Activated T-cell treated with anti-CD3 and anti-CD28 coated beads, Interleukin-2, amount 50 U/mL, for 4 hours (primary cell): ENCODE measurements around the gene LYZL1. TPM values are rescaled to one million over a fixed set of nuclear protein-coding genes. Genes with fewer than 3 reads are reported as not detected.
"Not testable (repeated sequence)": the region's sequence is repeated elsewhere in the genome, so short reads cannot be mapped to it uniquely, and the experiment has no call there.

Source experiments
- ATAC-seq, 2 donors: fragments of 200-7000 bp; cut with Tn5 transposase; one replicate each; pipeline ENCODE4 v1.10.0; 2021
- DNase-seq: peaks from one replicate; pipeline ENCODE4 v3.0.0-alpha.2; 2020
- H3K27me3 Mint-ChIP-seq: one replicate; pipeline ENCODE4 v1.8.0; 2021; ENCODE audit warnings: low read depth, mixed read lengths
- H3K36me3 Mint-ChIP-seq: one replicate; pipeline ENCODE4 v1.8.0; 2022; ENCODE audit warnings: mixed read lengths; ENCODE audit not compliant: insufficient read depth
- H3K4me1 Mint-ChIP-seq: one replicate; pipeline ENCODE4 v1.8.0; 2021; ENCODE audit warnings: low read depth, mixed read lengths
- H3K4me3 Mint-ChIP-seq: one replicate; pipeline ENCODE4 v1.8.0; 2021; ENCODE audit warnings: mild to moderate bottlenecking, moderate library complexity, mixed read lengths
- H3K9me3 Mint-ChIP-seq: one replicate; pipeline ENCODE4 v1.8.0; 2021; ENCODE audit warnings: mixed read lengths
- total RNA-seq, 3 donors: library from RNA; stranded (reverse); gene quantifications; one replicate each; pipeline ENCODE4 v1.2.1, GENCODE V29; 2021

Gene LYZL1
- total RNA-seq, 3 donors from 2014 or later: not detected

DNA sequence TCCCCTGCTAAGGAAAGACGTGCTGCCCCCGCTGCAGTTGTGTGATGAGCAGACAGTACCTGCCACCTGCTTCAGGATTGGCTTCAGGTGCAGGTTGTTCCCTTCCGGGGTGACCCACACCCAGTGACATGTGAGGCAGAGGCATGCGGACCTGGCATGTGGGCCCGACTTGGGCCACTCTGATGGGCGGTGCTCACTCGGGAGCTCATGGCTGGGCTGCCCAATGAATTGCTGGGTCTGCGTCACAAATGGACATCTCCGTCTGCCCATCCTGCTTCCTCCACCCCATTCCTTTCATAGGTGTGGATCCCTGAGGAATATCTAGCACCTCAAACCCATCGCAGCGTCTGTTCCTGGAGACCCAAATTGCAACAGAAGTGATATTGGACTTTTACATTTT is 19.3 kb downstream of the LYZL1 start:
- DNase-seq, H3K36me3 Mint-ChIP-seq, H3K4me3 Mint-ChIP-seq, H3K9me3 Mint-ChIP-seq, H3K4me1 Mint-ChIP-seq, ATAC-seq: not testable (repeated sequence)
- H3K27me3 Mint-ChIP-seq: peaks cover 28% of the 10 kb centered on the region

DNA sequence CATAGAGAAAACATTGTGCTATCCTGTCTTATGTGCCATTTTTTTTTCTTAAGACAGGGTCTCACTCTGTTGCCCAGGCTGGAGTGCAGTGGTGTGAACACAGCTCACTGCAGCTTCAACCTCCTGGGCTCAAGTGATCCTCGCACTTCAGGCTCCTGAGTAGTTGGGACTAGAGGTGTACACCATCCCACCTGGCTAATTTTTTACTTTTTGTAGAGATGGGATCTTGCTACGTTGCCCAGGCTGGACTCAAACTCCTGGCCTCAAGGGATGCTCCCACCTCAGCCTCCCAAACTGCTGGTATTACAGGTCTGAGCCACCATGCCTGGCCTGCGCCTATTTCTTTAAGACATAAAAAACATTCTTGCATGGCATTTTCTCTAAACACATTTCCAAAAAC is 20.6 kb downstream of the LYZL1 start:
- H3K4me3 Mint-ChIP-seq: no peak overlapping the region
- ATAC-seq: no peak
- no peak for DNase-seq
- no peaks in the 10 kb centered on the region for H3K36me3 Mint-ChIP-seq
- H3K4me1 Mint-ChIP-seq: peaks cover 2% of the 10 kb centered on the region
- H3K9me3 Mint-ChIP-seq: no peaks in the 10 kb centered on the region
- peaks cover 20% of the 10 kb centered on the region for H3K27me3 Mint-ChIP-seq

DNA sequence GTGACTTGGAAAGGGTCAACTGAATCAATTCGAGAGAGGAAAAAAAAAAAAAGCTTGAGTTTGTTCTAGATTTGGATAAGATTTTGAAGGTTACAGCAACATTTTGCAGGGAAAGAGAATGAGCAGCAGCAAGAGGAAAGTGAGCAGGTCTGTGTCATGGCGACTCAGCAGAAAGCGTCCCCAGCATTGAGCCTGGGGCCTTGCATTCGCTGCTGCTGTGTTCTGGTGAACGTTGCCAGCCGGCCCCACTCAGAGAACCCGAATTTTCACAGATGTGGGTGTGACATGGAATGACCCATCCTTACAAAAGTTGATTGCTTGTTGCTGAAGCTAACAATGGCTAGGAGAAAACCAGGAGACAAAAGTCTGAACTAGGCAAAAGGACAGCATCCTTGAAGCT is 21.6 kb downstream of the LYZL1 start:
- peaks cover 17% of the 10 kb centered on the region for H3K27me3 Mint-ChIP-seq
- H3K36me3 Mint-ChIP-seq, ATAC-seq, H3K9me3 Mint-ChIP-seq, H3K4me3 Mint-ChIP-seq, DNase-seq, H3K4me1 Mint-ChIP-seq: not testable (repeated sequence)

DNA sequence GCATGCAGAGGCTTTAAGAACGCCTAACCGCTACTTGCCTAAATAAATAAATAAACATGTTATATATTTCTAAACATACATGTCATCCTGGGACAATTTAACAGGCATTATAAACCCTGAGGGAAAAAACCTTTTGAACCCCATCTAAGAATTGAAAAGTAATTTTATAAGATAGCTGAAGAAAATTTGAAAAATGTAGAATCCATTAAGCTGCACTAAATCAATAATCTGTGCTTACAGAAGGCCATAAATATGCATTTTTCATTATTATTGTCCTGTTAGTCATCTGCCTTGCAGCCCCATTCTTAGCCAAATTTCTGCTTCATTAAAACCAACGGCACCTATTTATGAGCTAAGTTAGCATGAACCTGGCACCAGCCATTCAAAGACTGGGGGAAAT is 24.2 kb downstream of the LYZL1 start:
- H3K4me1 Mint-ChIP-seq: no peaks in the 10 kb centered on the region
- peaks cover 20% of the 10 kb centered on the region for H3K27me3 Mint-ChIP-seq
- no peak overlapping the region for H3K4me3 Mint-ChIP-seq
- no peaks in the 10 kb centered on the region for H3K36me3 Mint-ChIP-seq
- ATAC-seq (no peak), DNase-seq (no peak)
- H3K9me3 Mint-ChIP-seq: no peaks in the 10 kb centered on the region

DNA sequence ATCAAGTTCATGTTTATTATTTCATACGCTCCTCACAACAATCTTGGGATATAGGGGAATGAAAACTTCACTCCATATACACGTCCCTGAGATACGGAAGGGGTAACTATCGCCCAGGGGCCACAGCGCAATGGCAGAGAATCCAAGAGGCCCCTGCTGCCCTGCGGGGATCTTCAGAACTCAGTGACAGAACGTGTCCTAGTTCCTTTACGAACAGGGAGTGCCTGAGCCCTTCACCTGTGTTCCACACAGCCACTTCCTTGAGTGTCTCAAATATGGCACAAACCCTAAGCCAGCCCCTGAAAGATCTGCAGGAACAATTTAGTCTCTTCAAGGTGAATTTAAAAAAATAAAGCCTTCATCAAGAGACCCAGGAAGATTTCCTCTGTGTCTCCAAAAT is 25.9 kb downstream of the LYZL1 start:
- H3K9me3 Mint-ChIP-seq: no peaks in the 10 kb centered on the region
- H3K36me3 Mint-ChIP-seq: no peaks in the 10 kb centered on the region
- peaks cover 4% of the 10 kb centered on the region for H3K4me1 Mint-ChIP-seq
- H3K27me3 Mint-ChIP-seq: peaks cover 24% of the 10 kb centered on the region
- DNase-seq: no peak
- H3K4me3 Mint-ChIP-seq: no peak overlapping the region
- ATAC-seq: no peak

DNA sequence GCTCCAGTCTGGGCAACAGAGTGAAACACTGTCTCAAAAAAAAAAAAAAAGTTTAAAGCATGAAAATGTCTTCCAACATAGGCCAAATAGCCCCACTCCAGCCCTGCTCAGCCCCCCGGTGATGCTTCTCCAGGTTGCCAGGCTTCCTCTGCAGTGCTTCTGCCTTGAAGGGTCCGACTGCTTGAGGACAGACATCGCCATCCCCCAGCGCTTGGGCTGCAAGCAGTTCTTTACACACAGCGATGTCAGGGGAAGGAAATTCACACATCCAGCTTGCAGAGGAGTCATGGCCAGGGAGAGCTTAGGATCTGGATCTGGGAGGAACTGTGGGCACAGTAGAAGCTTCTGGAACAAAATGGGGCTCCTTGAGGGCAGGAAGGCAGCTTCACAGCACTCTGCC is 26.9 kb downstream of the LYZL1 start:
- ATAC-seq: no peak
- H3K4me1 Mint-ChIP-seq: peaks cover 4% of the 10 kb centered on the region

DNA sequence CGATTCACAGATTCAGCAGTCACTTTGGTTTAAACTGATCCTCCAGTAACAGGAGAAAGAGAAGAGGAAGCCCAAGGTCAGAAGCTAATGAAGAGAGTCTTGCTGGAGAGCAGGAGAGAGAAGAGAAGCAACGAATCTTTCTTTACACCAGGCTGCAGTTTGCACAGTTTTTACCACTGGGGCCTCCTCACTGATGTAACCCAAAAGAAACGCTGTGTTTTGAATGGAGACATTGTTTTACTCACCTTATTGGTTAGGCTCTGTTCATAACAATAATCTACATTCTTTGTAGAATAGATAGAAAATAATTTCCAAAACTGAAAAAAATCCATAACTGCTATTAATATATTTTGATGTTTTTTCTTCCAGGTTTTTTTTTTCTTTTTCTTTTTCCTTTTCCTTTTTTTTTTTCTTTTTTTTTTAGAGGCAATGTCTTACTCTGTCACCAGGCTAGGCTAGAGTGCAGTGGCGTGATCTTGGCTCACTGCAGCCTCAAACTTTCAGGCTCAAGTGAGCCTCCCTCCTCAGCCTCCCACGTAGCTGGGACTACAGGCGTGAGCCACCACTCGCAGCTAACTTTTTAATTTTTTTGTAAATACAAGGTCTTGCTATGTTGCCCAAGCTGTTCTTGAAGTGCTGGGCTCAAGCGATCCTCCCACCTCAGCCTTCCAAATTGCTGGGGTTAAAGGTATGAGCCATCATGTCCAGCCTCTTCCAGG is 27.6 kb downstream of the LYZL1 start:
- DNase-seq: no peak
- peaks cover 20% of the 10 kb centered on the region for H3K27me3 Mint-ChIP-seq
- H3K36me3 Mint-ChIP-seq: no peaks in the 10 kb centered on the region
- H3K4me3 Mint-ChIP-seq: no peak overlapping the region
- H3K9me3 Mint-ChIP-seq: no peaks in the 10 kb centered on the region
- no peak for ATAC-seq
- H3K4me1 Mint-ChIP-seq: peaks cover 4% of the 10 kb centered on the region

More for the DNA sequence above, 26.9 kb downstream of the LYZL1 start:
- no peaks in the 10 kb centered on the region for H3K9me3 Mint-ChIP-seq
- H3K4me3 Mint-ChIP-seq: no peak overlapping the region
- peaks cover 21% of the 10 kb centered on the region for H3K27me3 Mint-ChIP-seq
- no peak for DNase-seq
- no peaks in the 10 kb centered on the region for H3K36me3 Mint-ChIP-seq

DNA sequence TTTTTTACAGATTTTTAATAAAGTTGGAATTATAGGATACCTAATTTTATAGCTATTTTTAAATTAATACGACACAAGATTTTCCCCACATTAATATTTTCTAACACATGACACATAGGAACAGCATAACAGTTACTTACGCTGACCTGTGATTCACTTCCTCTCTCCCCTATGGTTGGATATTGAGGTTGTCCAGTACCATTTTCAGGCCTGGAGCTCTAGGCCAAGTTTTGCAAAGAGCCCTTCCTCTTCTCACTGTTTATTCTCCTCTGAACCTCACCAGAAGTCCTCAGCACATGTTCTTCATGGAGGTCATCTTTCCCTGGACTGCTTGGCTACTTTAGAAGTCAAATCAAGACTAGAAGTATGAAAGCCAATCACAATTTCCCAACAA is 28.2 kb downstream of the LYZL1 start:
- H3K4me3 Mint-ChIP-seq: no peak overlapping the region
- no peaks in the 10 kb centered on the region for H3K36me3 Mint-ChIP-seq
- ATAC-seq (no peak), DNase-seq (no peak)
- H3K4me1 Mint-ChIP-seq: peaks cover 4% of the 10 kb centered on the region
- no peaks in the 10 kb centered on the region for H3K9me3 Mint-ChIP-seq
- peaks cover 23% of the 10 kb centered on the region for H3K27me3 Mint-ChIP-seq

DNA sequence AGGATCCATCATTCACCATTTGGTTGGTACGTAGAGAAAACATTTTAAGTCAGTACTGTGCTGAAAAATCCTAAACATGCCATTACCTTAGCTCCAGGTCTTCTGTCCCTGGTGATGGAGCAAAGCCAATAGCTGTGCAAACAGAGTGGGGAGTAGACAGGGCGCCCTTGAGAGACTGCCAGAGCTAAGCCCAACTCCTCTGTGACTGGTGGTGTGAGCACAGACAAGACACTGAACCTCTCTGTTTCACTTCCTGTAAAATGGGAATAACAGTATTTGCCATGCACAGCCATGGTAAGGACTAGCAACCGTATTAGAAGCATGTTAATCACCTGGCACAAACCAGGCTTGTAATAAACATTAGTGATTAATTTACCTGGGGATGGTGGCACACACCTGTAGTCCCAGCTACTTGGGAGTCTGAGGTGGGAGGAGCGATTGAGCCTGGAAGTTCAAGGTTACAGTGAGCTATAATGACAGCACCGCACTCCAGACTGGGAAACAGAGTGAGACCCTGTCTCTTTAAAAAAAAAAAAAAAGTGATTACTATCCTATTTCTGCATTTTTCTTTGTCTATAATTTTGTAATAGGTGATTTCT is 28.7 kb downstream of the LYZL1 start:
- Mint-ChIP-seq H3K4me3 (no peak overlapping the region), H3K4me1 (peaks cover 4% of the 10 kb centered on the region), H3K36me3 (no peaks in the 10 kb centered on the region), H3K27me3 (peaks cover 23% of the 10 kb centered on the region), H3K9me3 (no peaks in the 10 kb centered on the region)
- ATAC-seq (no peak), DNase-seq (no peak)

DNA sequence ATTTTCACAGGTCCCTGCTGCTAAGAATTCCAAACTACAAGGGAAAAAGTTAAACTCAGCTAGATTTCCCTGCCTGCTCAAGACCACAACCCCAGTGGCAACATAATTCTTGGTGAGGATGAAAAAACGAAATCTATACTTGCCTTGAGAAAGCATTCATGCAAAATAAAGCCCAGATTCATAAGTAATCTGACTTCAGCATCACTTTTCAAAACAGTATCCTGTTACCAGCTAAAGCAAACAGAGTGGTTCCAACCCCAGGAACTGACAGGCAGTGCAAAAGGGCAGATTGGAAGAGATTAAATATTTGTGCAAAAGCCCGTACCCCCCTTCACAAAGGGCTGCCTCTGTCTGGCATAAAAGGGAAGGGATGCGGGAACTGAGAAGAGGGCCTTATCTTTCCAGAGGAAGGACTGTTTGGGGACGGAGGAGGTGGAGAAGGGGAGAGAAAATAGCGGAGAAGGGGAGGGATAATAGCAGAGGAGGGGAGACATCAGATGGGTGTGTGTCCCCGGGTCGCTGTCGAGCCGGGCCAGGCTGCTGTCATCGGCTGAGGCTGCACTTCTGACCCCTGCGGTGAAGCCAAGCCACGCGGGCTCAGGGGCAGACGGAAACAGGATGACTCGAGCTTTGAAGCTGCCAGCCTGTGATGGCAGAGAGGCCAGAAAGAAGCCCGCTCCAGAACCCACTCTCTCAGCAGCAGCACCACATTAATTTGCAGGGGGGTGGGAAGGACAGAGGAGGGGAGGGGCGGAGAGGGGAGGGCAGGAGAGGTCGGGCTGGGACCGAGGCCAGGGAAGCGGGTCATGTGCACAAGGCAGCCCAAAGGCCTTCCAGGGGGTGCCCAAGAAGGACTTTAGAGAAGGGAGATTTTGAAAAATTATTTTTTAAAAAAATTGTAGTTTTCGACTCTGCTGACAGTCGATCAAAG is 29.5 kb downstream of the LYZL1 start:
- H3K4me3 Mint-ChIP-seq, H3K36me3 Mint-ChIP-seq, DNase-seq: not testable (repeated sequence)

DNA sequence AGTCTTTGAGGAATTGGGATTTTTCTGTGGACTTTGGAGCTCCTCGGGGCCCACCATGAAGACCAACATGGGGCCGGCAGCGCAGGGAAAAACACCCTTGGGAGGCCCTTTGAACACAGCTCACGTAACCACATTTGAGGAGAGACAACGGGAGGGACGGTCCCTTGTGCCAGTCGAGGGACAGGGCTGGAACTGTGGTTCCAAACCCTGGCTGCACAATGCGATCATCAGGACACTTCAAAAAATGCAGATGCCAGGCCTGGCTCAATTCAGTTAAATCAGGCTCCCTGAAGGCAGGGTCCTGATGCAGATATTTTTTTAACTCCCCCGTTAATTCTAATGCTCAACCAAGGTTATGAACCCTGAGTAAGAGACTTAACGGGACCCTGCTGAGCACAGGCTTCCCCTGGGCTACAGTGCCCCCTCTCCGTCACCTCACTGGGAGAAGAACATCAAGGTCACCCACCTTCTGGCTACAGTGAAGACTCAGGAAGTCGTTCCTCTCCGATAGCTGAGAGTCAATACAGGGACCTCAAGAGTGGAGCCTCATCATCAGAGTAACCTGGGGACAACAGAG is 30.4 kb downstream of the LYZL1 start:
- Mint-ChIP-seq H3K36me3 (no peaks in the 10 kb centered on the region), H3K27me3 (peaks cover 26% of the 10 kb centered on the region), H3K4me1 (peaks cover 4% of the 10 kb centered on the region), H3K4me3 (no peak overlapping the region), H3K9me3 (no peaks in the 10 kb centered on the region)
- no peak for ATAC-seq
- no peak for DNase-seq

More for the DNA sequence above, 29.5 kb downstream of the LYZL1 start:
- H3K4me1 Mint-ChIP-seq, H3K9me3 Mint-ChIP-seq: not testable (repeated sequence)
- peak in 1 of 2 donors; percentile 37 for ATAC-seq
- H3K27me3 Mint-ChIP-seq: peaks cover 26% of the 10 kb centered on the region

DNA sequence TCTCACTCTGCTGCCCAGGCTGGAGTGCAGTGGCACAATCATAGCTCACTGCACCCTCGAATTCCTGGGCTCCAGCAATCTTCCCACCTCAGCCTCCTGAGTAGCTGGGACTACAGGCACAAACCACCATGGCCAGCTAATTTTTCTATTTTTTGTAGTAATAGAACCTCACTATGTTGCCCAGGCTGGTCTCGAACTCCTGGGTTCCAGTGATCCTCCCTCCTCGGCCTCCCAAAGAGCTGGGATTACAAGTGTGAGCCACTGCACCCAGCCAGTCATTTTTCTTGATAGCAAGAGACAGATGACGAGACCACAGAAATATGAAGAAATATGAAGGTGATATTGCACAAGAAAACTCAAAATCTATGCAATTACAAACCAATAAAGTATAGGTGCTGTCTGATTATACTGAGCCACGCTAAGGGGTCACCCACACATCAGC is 31.8 kb downstream of the LYZL1 start:
- H3K9me3 Mint-ChIP-seq, ATAC-seq, DNase-seq, H3K36me3 Mint-ChIP-seq, H3K4me3 Mint-ChIP-seq, H3K4me1 Mint-ChIP-seq: not testable (repeated sequence)
- H3K27me3 Mint-ChIP-seq: peaks cover 25% of the 10 kb centered on the region

DNA sequence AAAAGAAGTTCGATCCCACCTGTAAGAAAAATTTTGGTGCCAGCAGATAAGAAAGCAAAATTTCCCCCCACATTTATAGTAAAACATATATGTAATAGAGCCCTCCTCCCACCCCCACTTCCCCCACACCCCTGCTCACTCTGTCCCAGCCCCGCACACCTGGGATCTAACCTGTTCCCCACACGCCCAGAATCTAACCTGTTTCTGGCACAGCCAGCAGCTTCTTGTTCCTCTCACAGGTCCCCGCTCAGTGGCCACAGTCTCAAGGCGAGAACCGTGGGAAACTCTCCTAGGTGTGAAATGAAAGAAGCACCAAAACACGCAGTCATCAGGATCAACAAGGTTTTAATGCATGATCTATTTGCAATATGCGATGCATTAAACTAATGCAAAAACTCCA is 32.8 kb downstream of the LYZL1 start:
- DNase-seq (no peak), ATAC-seq (no peak)
- H3K36me3 Mint-ChIP-seq: no peaks in the 10 kb centered on the region
- H3K4me1 Mint-ChIP-seq: peaks cover 4% of the 10 kb centered on the region
- H3K9me3 Mint-ChIP-seq: no peaks in the 10 kb centered on the region
- H3K4me3 Mint-ChIP-seq: no peak overlapping the region
- H3K27me3 Mint-ChIP-seq: peaks cover 24% of the 10 kb centered on the region

DNA sequence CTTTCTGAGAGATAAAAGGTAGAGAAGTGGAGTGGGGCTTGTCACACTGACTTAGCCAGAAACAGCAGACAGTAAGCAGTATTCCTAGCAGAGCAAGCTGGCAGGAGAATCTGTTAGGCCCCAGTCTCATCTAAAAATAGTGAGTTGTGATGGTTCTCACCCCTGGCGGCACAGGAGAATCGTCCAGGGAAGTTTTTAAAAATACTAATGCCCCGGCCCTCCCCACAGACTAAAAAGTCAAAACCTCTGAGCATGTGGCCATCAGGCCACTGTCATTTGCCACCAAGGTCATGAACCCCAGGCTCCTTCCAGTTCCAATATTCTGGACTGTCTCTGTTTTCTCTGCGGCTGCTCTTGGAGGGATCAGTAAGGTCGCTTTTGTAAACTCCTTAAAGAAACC is 34.0 kb downstream of the LYZL1 start:
- Mint-ChIP-seq H3K9me3 (no peaks in the 10 kb centered on the region), H3K4me3 (no peak overlapping the region), H3K36me3 (no peaks in the 10 kb centered on the region), H3K4me1 (peaks cover 4% of the 10 kb centered on the region), H3K27me3 (peaks cover 20% of the 10 kb centered on the region)
- DNase-seq (no peak), ATAC-seq (no peak)
